ENCODE data around the gene ZNF774.
A peak's percentile ranks its signal among the peaks of the same experiment; 100 is the strongest.
"Not testable (repeated sequence)": the region's sequence is repeated elsewhere in the genome, so short reads cannot be mapped to it uniquely, and the experiment has no call there.

The ZNF774 gene

DNA sequence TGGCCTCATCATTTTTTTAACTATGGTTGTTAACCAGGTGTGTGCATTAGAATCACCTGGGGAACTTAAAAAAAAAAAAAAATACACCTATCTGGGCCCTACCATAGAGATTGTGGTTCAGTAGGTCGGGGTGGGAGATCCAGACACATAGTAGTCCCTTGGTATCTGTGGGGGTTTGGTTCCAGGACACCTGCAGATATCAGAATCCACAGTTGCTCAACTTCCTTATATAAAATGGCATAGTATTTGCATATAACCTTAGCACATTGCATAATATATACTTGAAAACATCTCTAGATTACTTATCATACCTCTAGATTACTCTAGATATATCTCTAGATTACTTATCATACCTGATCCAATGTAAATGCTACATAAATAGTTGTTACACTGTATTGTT is 41.0 kb downstream of the ZNF774 start:
- DNase-seq, result no peak

DNA sequence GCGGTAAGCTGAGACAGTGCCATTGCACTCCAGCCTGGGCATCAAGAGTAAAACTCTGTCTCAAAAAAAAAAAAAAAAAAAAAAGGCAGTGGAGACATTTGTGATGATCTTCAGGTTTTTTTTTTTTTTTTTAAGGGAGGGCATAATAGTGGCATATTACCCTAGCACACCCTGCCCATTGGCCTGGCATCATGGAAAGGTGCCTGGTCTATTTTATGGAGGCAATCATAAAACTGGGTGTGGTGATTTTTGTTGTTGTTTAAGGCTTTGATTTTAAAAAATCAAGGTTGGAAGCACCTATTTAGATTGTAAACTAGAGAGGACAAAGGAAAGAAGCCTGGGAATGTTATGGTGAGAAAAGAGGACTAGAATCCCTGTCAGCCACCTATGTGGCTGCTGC is 42.0 kb downstream of the ZNF774 start:
- no peak for DNase-seq

DNA sequence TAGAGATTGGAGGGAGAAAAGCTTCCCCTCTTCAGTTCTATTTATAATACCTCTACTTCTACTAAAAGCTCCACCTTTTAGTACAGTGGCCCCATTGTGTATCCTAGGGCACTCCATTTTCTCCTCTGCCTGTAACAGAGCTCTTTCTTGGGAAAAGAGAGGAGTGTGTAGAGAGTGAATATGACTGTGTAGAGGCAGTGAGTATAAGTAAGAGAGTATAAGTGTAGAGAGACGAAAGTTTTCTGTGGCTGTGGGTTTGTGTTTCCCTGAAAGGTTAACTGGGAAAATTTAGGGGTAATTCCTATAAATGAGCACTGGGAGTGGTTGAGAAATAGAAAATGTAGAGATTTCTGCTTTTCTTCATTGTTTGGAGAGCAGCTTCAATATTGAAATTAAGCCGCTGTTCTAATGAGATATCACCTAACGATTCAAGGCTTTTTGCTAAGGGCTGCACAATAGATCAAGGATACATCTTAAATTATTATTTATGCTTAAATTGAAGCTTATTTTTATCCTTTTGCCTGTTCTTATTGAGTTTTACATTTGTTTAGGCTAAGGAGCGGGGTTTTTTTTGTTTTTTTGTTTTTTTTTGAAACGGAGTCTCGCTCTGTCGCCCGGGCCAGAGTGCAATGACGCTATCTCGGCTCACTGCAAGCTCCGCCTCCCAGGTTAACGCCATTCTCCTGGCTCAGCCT is 42.8 kb downstream of the ZNF774 start:
- DNase-seq, result no peak

DNA sequence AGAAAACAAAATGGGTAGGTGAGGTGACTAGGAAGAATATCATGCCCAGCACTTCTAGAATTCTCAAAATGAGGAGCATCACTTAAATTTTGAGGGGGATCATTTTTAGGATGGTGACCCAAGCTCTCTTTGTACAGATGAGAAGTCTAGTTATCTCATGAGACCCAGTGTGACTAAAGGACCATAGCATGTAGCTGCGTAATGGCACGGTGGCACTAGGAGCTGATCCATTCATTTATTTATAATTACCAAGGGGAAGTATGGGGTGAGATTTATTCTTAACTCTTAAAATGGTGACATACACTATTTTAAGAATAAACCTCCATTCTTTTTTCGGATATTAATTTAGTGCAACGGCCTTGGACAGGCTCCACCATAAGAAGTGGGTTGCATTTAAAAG is 44.2 kb downstream of the ZNF774 start:
- DNase-seq, result no peak

DNA sequence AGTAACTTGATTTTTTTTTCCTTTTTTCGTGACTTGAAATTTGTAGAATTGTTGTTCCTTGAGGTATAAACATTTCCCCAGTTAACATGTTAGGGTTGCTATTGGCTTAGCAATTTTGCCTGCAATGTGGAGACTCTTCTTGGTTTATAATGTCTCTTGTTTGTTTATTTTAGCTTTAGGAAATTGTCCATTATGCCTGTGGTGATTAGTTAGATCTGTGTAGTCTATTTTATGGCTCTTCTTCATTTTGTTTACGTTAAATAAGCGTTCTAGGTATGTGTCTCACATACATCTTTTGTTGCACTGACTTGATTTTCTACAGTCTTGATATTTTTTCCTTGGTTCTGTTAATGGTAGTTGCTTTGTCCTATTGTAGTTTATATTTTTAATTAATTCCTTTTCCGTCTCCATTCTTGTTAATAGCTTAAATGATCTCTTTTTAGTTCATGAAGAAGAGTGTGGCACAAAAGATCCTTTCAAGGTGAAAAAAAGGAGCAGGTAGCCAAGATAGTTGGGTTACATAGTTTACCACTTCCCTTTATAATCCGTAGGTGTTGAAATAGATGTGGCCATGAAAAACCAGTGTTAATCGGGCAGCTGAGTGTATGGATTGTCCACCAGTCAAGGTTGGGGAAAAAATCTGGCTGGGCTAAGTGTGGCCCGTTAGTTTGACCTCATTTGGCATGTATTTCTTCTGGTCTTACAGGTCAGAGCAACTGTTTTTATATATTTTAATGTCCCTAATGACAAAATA is 48.1 kb downstream of the ZNF774 start:
- no peak for DNase-seq

DNA sequence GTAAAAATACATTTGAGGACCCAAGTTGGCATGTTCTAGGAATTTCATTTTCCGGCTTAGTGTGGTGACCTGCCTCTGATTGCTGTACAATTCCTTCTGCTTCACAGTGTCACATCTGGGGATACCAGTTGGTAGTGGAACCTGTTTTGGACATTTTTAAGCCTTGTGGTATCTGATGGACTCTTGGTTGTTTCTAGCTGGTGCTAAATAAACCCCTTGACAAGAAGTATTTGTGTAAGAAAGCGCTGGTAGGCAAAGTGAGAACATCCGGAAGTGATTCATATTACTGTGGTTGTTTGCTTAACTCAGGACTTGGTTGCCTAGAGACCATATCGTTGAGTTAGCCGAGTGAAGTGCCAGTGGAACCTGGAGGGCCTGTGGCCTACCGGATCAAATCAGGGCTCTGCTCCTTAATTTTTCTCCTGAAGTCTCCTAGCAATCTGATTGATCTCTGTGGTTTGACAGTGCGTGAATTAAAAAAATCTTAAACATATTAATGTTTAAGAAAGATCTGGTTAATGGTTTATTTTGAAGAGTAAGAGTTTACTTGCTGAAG is 48.8 kb downstream of the ZNF774 start:
- DNase-seq, result peak; percentile 93

DNA sequence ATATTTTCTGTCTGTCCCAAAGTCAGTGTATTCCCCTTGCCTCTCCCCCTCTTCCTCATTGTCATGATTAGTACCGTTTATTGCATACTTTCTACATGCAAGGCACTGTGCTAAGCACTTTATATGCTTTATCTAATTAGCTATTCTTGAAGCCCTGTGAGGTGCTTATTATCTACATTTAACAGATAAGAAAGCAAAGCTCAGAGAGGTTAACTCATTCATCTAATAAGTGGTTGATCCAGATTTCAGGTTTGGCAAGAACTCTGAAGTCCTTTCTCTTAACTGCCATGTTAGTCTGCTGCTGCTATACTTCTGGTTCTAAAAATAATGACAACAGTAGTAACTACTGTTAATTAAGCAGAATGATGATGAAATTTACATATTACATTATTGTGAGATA is 49.4 kb downstream of the ZNF774 start:
- DNase-seq, result no peak

DNA sequence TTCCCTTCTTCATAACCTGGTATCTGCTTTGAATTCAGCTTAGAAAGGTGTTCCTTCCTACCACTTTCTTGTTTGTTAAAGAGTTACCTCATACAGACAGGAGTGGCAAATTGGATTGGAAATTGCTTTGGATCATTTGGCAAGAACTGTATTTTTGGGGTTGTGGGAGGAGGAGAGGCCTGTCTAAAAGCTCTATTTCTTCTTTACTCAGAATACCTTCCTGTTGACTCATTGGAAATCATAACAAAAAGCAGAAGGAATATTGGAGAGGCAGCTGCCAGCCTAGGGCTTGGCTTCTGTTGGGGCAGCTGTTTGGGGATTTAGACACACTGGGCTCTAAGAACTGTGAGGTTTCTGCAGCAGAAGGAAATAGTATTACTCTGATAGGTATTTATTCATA is 50.1 kb downstream of the ZNF774 start:
- no peak for DNase-seq

DNA sequence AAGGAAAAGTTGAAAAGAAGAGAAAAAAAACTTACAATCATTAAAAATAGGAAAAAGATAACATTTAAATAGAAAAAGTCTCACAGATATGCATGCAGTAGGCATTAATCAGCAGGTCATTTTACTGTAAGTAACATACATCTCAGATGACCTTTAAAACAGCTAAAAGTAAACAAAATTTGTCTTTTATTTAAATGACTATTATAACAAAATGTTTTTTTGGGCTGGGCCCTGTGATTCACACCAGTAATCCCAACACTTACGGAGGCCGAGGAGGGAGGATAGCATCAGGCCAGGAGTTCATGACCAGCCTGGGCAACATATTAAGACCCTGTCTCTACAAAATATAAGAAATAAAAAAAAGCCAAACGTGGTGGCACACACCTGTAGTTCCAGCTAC is 50.7 kb downstream of the ZNF774 start:
- DNase-seq, result no peak

DNA sequence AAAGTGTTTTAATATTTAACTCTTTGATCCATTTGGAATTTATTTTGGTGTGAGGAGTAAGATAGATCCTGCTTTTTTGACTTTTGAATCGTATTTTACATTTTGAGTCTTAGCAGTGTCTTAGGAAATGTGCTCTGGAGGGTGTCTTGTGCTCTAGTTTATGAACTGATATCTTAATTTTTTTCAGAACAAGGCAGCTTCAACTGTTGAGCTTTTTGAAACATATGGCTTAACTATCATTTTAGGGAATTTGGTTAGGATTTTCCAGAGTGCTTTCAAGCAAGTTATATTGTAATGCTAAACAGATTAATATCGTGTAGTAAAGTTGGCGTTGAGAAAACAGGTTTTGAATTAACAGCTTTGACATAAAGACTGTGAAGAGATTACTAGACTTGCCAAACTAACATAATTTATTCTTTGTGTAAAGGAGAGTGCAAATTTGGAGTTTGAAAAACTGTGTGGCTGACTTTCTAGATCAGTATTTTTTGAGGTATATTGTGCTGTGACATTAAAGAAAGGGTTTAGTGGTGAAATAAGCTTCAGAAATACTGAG is 53.0 kb downstream of the ZNF774 start:
- no peak for DNase-seq

DNA sequence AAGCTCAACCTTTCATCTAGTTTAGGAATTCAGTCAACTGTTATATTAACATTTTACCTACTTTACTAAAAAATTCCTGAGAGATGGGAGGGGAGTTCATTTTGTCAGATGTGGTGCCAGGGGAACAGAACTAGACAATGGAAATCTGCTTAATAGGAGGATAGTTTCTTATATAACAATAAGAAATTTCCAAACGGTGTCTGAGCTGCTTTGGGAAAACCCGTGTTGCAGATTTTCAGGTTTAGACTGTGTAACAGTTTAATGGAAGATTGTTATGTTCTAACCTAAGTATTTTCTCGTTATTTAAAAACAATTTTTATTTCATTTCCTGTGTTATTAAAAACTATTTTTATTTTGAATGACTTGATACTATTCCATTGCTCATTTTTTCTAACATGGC is 55.3 kb downstream of the ZNF774 start:
- no peak for DNase-seq

DNA sequence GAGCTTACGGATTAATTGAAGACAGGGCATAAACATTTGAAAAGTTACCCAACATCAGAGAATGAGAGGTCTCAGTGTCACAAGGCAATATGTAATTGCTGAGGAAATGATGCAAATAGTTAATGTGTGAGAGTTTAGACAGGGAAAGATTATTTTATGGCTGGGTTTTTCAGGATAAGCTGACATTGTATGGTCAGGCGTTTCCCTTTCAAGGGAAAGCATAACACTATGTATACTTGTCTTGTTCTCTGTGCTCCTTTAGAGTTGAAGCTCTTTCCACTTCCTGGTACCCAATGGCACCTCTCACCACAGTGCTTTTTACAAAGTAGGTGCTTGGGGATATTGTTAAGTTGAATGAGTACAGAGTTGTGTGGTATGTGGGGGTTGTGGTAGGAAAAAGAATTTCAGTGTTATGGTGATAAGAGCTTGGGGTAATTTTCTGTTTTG is 55.8 kb downstream of the ZNF774 start:
- peak; percentile 80 for DNase-seq

DNA sequence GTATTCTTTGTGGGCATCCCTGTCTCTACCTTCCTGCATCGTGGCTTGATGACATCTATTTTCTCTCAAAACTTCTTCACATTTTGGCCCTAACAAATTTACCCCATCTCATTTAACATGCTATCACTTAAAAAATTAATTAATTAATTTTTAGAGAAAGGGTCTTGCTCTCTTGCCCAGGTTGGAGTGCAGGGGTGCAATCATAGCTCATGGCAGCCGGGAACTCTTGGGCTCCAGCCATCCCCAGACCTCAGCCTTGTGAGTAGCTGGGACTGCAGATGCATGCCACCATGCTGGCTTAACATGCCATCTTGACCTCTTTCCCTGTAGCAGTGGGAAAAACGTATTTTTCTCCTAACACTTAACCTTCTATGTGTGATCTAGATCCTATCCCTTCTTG is 56.6 kb downstream of the ZNF774 start:
- no peak for DNase-seq

DNA sequence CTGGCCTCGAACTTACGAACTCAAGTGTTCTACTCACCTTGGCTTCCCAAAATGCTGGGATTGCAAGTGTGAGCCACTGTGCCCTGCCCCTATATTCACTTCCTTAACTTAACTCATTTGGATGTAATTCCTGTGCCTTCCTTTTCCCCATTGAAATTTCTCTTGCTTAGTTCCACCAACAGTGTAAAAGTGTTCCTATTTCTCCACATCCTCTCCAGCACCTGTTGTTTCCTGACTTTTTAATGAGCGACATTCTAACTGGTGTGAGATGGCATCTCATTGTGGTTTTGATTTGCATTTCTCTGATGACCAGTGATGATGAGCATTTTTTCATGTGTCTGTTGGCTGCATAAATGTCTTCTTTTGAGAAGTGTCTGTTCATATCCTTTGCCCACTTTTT is 57.5 kb downstream of the ZNF774 start:
- DNase-seq, result not testable (repeated sequence)

DNA sequence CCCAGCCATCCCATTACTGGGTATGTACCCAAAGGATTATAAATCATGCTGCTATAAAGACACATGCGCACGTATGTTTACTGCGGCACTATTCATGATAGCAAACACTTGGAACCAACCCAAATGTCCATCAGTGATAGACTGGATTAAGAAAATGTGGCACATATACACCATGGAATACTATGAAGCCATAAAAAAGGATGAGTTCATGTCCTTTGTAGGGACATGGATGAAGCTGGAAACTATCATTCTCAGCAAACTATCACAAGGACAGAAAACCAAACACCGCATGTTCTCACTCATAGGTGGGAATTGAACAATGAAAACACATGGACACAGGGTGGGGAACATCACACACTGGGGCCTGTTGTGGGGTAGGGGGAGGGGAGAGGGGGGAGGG is 58.2 kb downstream of the ZNF774 start:
- not testable (repeated sequence) for DNase-seq

DNA sequence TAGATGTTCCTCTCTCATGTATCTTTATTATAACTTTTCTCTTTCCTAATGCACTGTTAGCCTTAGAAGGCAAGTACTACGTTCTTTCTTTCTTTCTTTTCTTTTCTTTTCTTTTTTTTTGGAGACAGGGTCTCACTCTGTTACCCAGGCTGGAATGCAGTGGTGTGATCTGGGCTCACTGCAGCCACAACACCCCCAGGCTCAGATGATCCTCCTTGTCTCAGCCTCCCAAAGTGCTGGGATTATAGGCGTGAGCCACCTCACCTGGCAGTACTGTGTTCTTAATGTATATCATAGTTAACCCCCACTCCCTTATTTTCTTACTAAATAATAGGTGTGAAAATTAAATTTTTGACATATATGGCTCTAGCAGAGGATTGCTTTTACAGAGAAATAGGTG is 59.1 kb downstream of the ZNF774 start:
- no peak for DNase-seq
